ELF-1 (cell line): ENCODE results near the gene C11orf68.
"Not testable (repeated sequence)": the region's sequence is repeated elsewhere in the genome, so short reads cannot be mapped to it uniquely, and the experiment has no call there.

Experiments
- DNase-seq: peaks from one replicate; pipeline ENCODE4 v3.0.0-alpha.2; 2016; ENCODE audit warnings: low read depth, low spot score

C11orf68 gene

DNA sequence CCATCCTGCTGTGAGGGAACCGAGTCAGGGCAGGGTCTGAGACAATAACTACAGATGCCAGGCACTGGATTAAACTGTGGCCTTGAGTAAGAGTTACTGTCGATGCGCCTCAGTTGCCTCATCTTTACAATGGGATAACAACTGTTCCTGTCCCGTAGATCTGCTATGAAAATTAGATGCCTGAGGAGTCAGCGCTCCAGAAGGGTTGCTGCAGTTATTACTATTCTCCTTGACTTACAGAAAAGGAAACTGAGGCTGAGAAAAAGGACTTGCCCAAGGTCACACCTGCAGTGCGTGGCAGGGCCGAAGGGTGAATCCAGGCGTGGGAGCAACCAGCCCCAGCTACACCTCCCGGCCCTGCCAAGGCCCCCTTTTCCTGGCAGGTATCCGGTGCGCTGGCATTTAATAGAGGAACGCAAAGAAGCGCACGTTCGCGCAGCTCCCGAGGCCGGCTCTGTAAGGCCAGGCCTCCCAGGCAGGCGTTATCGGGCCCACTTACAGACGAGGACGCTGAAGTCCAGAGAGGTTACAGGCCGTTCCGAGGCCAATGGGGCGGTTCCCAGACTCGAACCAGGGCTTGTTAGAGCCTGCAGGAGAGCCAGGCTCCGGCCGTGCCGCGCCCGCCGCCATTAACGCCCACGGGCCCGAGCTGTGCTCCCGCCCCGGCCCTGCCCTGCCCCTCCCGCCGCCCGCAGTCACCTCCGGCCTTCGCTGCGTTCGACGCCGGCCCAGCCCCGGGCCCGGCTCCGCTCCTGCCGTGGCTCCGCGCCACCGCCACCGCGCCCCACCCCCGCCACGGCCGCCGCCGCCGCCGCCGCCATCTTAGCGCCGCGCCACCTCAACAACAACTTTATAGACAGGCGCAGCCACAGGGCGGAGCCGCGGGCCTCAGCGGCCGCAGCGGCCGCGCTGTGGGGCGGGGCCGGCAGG is at the start of gene C11orf68:
TSS of gene C11orf68 (minus strand) at position 852 of the 930 bp plus-strand sequence. CDS start at position 821, 31 bp downstream.
- DNase-seq, result peak; percentile 47

DNA sequence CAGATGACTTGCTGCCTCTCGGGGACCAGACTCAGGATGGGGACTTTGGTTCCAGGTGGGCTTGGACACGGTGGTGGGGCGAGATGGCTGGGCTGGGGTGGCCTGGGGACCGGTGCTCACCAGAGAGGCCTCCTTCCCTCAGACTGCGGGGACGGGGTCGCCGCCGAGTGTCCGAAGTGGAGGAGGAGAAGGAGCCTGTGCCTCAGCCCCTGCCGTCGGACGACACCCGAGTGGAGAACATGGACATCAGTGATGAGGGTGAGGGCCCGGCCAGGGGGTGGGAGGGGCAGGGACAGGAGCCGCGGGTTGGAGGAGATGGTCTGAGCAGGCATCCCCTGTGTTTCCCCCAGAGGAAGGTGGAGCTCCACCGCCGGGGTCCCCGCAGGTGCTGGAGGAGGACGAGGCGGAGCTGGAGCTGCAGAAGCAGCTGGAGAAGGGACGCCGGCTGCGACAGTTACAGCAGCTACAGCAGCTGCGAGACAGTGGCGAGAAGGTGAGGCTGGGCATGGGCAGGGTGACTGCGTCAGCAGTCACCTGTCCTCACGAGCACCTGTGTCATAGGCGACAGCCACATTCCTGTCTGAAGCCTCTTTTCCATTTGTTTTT is 48.6 kb upstream of the C11orf68 start:
- DNase-seq, result no peak

- DNase-seq, result no peak
Observed at GRCh38 chr11:65965986-65966762, 47.3 kb upstream of the C11orf68 start.

GRCh38 chr11:65964906-65965305 is 46.0 kb upstream of the C11orf68 start:
- DNase-seq, result no peak

GRCh38 chr11:65962141-65962564 is 43.3 kb upstream of the C11orf68 start:
- no peak for DNase-seq

GRCh38 chr11:65961267-65962140 is 42.6 kb upstream of the C11orf68 start, which contains the start of gene SART1:
TSS of gene SART1 (plus strand) at chr11:65961734. CDS start at chr11:65961781, 47 bp downstream.
- peak; percentile 98 for DNase-seq

GRCh38 chr11:65960824-65961266 is 42.0 kb upstream of the C11orf68 start:
- no peak for DNase-seq

DNA sequence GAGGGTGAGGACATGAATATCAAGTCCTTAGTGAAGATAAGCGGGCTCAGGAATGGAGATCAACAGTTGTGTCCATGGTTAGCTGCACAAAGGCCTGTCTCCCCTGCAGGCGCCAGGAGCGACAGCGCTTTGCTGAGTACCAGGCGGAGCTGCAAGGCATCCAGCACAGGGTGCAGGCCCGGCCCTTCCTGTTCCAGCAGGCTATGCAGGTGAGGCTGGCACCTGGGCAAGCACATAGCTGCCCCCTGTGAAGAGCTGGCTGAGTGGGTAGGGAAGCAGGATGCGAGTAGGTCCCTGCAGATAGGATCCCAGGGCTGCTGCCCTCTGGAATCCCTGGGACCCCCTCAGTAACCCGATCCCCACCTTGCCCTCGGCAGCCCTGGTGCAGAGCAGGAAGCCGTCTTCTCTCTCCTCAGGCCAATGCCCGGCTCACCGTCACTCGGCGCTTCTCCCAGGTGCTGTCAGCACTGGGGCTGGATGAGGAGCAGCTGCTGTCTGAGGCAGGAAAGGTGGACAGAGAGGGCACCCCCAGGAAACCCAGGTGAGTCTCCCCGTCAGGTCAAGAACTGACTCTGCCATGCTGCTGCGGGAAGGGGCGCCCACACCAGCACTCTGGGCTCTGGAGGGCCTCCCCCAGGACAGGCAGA is 40.0 kb upstream of the C11orf68 start:
- no peak for DNase-seq

GRCh38 chr11:65958291-65958690 is 39.4 kb upstream of the C11orf68 start:
- no peak for DNase-seq

DNA sequence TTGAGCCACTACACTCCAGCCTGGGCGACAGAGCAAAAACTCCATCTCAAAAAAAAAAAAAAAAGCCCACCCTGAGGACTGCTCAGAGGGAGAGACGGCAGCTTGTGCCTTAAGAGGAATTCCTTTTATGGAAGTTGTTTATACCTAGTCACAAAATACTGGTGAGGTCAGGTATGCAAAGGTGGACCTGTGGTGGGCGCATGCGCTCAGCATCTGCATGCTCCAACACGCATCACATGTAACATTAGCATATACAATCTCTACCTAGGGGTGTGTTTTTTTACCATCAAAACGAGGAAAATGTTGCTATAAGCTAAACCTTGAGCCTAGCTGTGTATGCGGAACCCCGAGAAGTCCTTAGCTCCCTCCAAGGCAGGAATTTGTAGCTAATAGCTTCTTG is 35.9 kb upstream of the C11orf68 start:
- DNase-seq, result no peak

DNA sequence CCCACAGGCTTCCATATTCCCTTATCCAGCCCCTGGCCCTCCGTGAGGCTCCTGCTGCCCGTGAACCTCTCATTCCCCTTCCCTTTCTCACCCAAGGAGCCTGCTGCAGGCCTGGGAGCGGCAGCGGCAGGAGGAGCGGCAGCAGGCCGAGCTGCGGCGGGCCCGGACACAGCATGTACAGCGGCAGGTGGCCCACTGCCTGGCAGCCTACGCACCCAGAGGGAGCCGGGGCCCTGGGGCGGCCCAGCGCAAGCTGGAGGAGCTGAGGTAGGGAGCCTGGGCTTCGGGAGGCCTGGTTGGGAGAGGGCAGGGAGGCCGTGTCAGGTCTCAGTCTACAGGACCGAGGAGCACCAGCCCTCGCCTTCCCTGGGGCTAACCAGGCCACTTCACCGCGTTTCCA is 34.6 kb upstream of the C11orf68 start:
- peak; percentile 36 for DNase-seq

GRCh38 chr11:65952052-65952521 is 33.2 kb upstream of the C11orf68 start:
- no peak for DNase-seq

- DNase-seq, result not testable (repeated sequence)
Observed at GRCh38 chr11:65951641-65952040, 32.8 kb upstream of the C11orf68 start.

GRCh38 chr11:65950711-65951110 is 31.8 kb upstream of the C11orf68 start:
- not testable (repeated sequence) for DNase-seq

- DNase-seq, result no peak
Observed at GRCh38 chr11:65947603-65948125, 28.8 kb upstream of the C11orf68 start.

DNA sequence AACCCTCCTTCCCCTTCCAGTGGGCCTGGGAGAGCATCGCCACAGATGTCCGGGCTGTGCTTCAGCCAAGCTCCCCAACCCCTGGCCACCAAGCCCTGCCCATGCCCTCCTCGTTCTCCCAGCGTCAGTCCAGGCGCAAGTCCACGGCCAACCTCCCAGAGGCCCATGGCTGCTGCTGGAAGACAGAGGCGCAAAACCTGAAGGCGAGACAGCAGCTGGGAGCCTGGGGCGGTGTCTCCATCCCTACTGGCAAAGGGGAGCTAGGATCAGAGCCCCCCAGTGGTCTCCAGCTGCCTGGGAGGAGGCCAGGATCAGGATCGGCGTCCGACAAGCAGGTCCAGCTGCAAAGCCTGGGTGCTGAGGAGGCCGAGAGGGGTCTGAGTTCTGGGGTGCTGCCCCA is 28.3 kb upstream of the C11orf68 start:
- DNase-seq, result no peak

DNA sequence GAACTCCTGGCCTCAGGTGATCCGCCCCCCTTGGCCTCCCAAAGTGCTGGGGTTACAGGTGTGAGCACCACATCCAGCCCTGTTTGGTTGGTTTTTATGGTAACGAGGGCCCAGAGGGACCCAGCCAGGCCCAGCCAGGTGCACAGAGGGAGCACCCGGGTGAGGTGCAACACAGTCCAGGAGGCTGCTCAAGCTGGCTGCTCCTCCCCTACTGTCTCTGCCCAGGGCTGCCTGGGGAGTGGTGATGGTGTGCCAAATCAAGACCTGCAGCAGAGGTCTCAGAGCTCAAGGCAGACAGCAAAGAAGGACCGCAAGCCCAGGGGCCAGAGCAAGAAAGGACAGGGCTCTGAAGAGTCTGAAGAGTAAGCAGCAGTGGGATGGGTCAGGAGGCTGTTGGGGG is 27.8 kb upstream of the C11orf68 start:
- DNase-seq, result no peak

DNA sequence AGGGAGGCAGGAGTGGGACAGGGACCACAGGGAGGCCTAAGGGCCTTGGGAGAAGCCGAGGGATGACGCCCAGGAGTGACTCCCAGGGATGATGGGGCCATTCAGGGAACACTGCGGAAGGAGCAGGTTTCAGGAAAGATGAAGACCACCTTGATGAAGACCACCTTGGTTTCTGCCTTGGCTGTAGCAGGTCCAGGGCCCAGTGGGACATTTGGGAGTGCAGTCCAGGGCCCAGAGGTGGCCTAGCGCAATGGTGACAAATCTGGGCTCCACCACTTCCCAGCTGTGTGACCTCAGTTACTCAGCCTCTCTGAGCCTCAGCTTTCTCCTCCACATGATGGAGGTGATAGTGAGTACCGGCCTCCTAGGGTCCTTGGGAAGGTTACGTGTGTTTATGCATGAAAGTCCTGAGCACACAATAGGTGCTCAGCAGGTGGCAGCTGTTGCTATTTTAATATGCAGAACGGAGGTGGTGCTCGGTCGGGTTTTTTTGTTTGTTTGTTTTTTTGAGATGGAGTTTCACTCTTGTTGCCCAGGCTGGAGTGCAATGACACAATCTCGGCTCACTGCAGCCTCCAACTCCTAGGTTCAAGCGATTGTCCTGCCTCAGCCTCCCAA is 27.2 kb upstream of the C11orf68 start:
- peak; percentile 24 for DNase-seq

- peak; percentile 88 for DNase-seq
Observed at GRCh38 chr11:65945430-65945911, 26.6 kb upstream of the C11orf68 start, which contains the start of gene TSGA10IP. TSS of gene TSGA10IP (plus strand) at chr11:65945480. CDS start at chr11:65945676, 196 bp downstream.
